A549 treated with AZD2906 at 1 μM for 4 hours (cell line): Measurements from ENCODE around the gene HMGB4. TPM values are rescaled to one million over a fixed set of nuclear protein-coding genes. Genes with fewer than 3 reads are reported as not detected.

Source experiments
- total RNA-seq: library from RNA; stranded (reverse); fragments of 200-300 nt; extraction: Qiagen RNA extraction; gene quantifications from 5 replicates; pipeline ENCODE4 v1.2.3, GENCODE V29; 2022

The HMGB4 gene
- total RNA-seq: not detected in 5 replicates

GRCh38 chr1:33863779-33864178 lies at the start of gene HMGB4:
TSS of gene HMGB4 (plus strand) at chr1:33864079. CDS start at chr1:33864192, 113 bp downstream.

